ENCODE results near the gene COX6A1. TPM values are rescaled to one million over a fixed set of nuclear protein-coding genes. Genes with fewer than 3 reads are reported as not detected.
A peak's percentile ranks its signal among the peaks of the same experiment; 100 is the strongest.

The COX6A1 gene
- total RNA-seq, 1 donor = 366 TPM

GRCh38 chr12:120412421-120412820 lies 25.5 kb upstream of the COX6A1 start:
- no peak for TF ChIP-seq CTCF (IDR thresholded peaks at IDR 0.05; ENCODE audit: insufficient read depth, low read length)
- peak; percentile 10 for DNase-seq (ENCODE audit: low read depth)
- no peak overlapping the region for H3K4me3 ChIP-seq (ENCODE audit: low read depth, low read length)

- no peak for DNase-seq (ENCODE audit: low read depth)
- TF ChIP-seq CTCF (IDR thresholded peaks at IDR 0.05; ENCODE audit: insufficient read depth, low read length) = no peak
These were observed 23.8 kb upstream of the COX6A1 start for GRCh38 chr12:120413901-120414695.

GRCh38 chr12:120416490-120417216 lies 21.3 kb upstream of the COX6A1 start:
- no peak overlapping the region for H3K4me3 ChIP-seq (ENCODE audit: low read depth, low read length)
- no peak for TF ChIP-seq CTCF (IDR thresholded peaks at IDR 0.05; ENCODE audit: insufficient read depth, low read length)
- DNase-seq (ENCODE audit: low read depth) = no peak

More at GRCh38 chr12:120413901-120414695, 23.8 kb upstream of the COX6A1 start:
- no peak overlapping the region for H3K4me3 ChIP-seq (ENCODE audit: low read depth, low read length)

- no peak for DNase-seq (ENCODE audit: low read depth)
- no peak overlapping the region for H3K4me3 ChIP-seq (ENCODE audit: low read depth, low read length)
- no peak for TF ChIP-seq CTCF (IDR thresholded peaks at IDR 0.05; ENCODE audit: insufficient read depth, low read length)
These were observed 19.9 kb upstream of the COX6A1 start for GRCh38 chr12:120417917-120418580.

- TF ChIP-seq CTCF (IDR thresholded peaks at IDR 0.05; ENCODE audit: insufficient read depth, low read length) = no peak
- H3K4me3 ChIP-seq (ENCODE audit: low read depth, low read length) = no peak overlapping the region
- DNase-seq (ENCODE audit: low read depth) = no peak
These were observed 16.2 kb upstream of the COX6A1 start for GRCh38 chr12:120421701-120422100.

GRCh38 chr12:120422892-120423456 lies 14.9 kb upstream of the COX6A1 start:
- no peak for TF ChIP-seq CTCF (IDR thresholded peaks at IDR 0.05; ENCODE audit: insufficient read depth, low read length)
- DNase-seq (ENCODE audit: low read depth) = no peak
- no peak overlapping the region for H3K4me3 ChIP-seq (ENCODE audit: low read depth, low read length)
